Panc1 (cell line): ENCODE measurements around the gene HDLBP. TPM values are rescaled to one million over a fixed set of nuclear protein-coding genes. Genes with fewer than 3 reads are reported as not detected.

ENCODE experiments used
- ATAC-seq: fragments of 200-7000 bp; cut with Tn5 transposase; 2 replicates; pipeline ENCODE4 v1.9.1; 2020; ENCODE audit warnings: mild to moderate bottlenecking, moderate library complexity
- BruUV-seq: library from RNA; stranded (reverse); fragments of 400-500 nt; replicated peaks from 2 replicates; lab custom pipeline; 2021; lab: Mats Ljungman, UMichigan
- CTCF ChIA-PET: fragments of 300-600 bp; sonication (Branson Sonifier 250); formaldehyde crosslinking; loops from one replicate; lab custom pipeline; 2022; ENCODE audit warnings: antibody characterized with exemption; lab: Charles Lee
- POLR2A ChIA-PET: fragments of 300-600 bp; sonication (Branson Sonifier 250); formaldehyde crosslinking; loops from one replicate; lab custom pipeline; 2022; ENCODE audit warnings: antibody characterized with exemption; lab: Charles Lee
- DNase-seq: peaks from one replicate; pipeline ENCODE4 v3.0.0-alpha.2; 2010; ENCODE audit warnings: low read depth, low spot score
- H3K27ac ChIP-seq: 2 replicates; pipeline ENCODE4 v1.5.1; 2011; ENCODE audit warnings: mild to moderate bottlenecking, low read length, inconsistent platforms
- H3K27me3 ChIP-seq: fragments of 200-500 bp; sonication (Bioruptor generic); 2 replicates; pipeline ENCODE4 v1.6.0; 2014; ENCODE audit warnings: low read length, inconsistent platforms; ENCODE audit not compliant: control insufficient read depth, insufficient read depth
- H3K36me3 ChIP-seq: fragments of 200-500 bp; sonication (Bioruptor generic); 2 replicates; pipeline ENCODE4 v1.5.1; 2014; ENCODE audit warnings: inconsistent platforms, mild to moderate bottlenecking, low read length, moderate library complexity; ENCODE audit not compliant: control insufficient read depth, insufficient read depth
- H3K4me1 ChIP-seq: 2 replicates; pipeline ENCODE4 v1.5.1; 2011; ENCODE audit warnings: inconsistent platforms, mild to moderate bottlenecking, low read length, moderate library complexity; ENCODE audit not compliant: control insufficient read depth, insufficient read depth
- H3K4me3 ChIP-seq, 2 experiments: 2 replicates each; pipeline ENCODE4 v1.5.1; 2011 to 2012; ENCODE audit warnings: low read depth in 2 of 2, low read length in 2 of 2, mild to moderate bottlenecking in 2 of 2, inconsistent platforms in 1 of 2, moderate library complexity in 1 of 2
- H3K9me3 ChIP-seq: fragments of 200-500 bp; sonication (Bioruptor generic); 2 replicates; pipeline ENCODE4 v1.5.1; 2014; ENCODE audit warnings: low read depth, mild to moderate bottlenecking, inconsistent platforms, low read length, moderate library complexity; ENCODE audit not compliant: control insufficient read depth, insufficient read depth
- CTCF ChIP-seq: fragments of 450-650 bp; IDR thresholded peaks from 2 replicates; pipeline ENCODE4 v1.5.1; 2017; ENCODE audit warnings: mild to moderate bottlenecking
- POLR2AphosphoS5 ChIP-seq: IDR thresholded peaks from 2 replicates; pipeline ENCODE4 v1.6.1; 2012; ENCODE audit warnings: mild to moderate bottlenecking, low read depth, low read length, moderate library complexity
- REST ChIP-seq, 2 experiments: IDR thresholded peaks; 2 replicates each; pipeline ENCODE4 v1.6.1; 2011 to 2012; ENCODE audit warnings: low read depth in 2 of 2, control low read depth in 1 of 2, low read length in 1 of 2, mild to moderate bottlenecking in 1 of 2, moderate library complexity in 1 of 2; ENCODE audit not compliant: insufficient read depth in 1 of 2
- SIN3A ChIP-seq: IDR thresholded peaks from 2 replicates; pipeline ENCODE4 v1.6.1; 2012; ENCODE audit warnings: low read depth, mild to moderate bottlenecking, low read length, moderate library complexity, borderline replicate concordance; ENCODE audit not compliant: insufficient read depth
- TCF7L2 ChIP-seq: IDR thresholded peaks from 2 replicates; pipeline ENCODE4 v1.6.1; 2011; ENCODE audit warnings: mild to moderate bottlenecking, low read depth, low read length, inconsistent platforms
- in situ Hi-C: cut with HindIII; loops from 2 replicates; pipeline ENCODE4 v1.10.0; 2016; ENCODE audit warnings: low sequenced_read_pairs, low pct_unique_long_range_greater_than_20kb
- intact Hi-C: fragments of 100-400 bp; cut with micrococcal nuclease; formaldehyde crosslinking; loops from one replicate; pipeline ENCODE4 v1.10.0; 2022; ENCODE audit not compliant: unreplicated experiment
- total RNA-seq: library from RNA; stranded (reverse); gene quantifications from one replicate; pipeline ENCODE4 v1.2.1, GENCODE V29; 2021; ENCODE audit not compliant: unreplicated experiment

The HDLBP gene
- total RNA-seq, 1 experiment from 2014 or later, result 656 TPM

- ChIA-PET POLR2A (interaction anchor here (0.7 kb wide), 1 partner anchor 37 kb away, joined by 3 read pairs; no protein-coding TSS in a partner anchor), CTCF (no interaction called here)
- TF ChIP-seq POLR2AphosphoS5, result no peak
- no peak for TF ChIP-seq CTCF
- no peak for TF ChIP-seq REST (IDR thresholded peaks at IDR 0.05; ENCODE audit: insufficient read depth in 1 of 2, low read depth in 2 of 2, low read length in 1 of 2)
- no peak for TF ChIP-seq TCF7L2
- TF ChIP-seq SIN3A, result no peak
- intact Hi-C loops (no loop called here), in situ Hi-C loops (no loop called here)
- Histone ChIP-seq H3K27me3 (no peaks in the 10 kb centered on the region), H3K9me3 (no peaks in the 10 kb centered on the region), H3K4me1 (no peaks in the 10 kb centered on the region), H3K4me3 (no peak overlapping the region), H3K27ac (no peak overlapping the region), H3K36me3 (no peaks in the 10 kb centered on the region)
- ATAC-seq, result no peak
- DNase-seq, result no peak
- BruUV-seq, result no TSS peak
Measured at GRCh38 chr2:241180495-241180894, 135.0 kb downstream of the HDLBP start.

GRCh38 chr2:241179899-241180298 is 135.6 kb downstream of the HDLBP start:
- intact Hi-C loops (no loop called here), in situ Hi-C loops (no loop called here)
- CTCF ChIA-PET, result no interaction called here
- Histone ChIP-seq H3K4me1 (no peaks in the 10 kb centered on the region), H3K27ac (no peak overlapping the region), H3K27me3 (no peaks in the 10 kb centered on the region), H3K36me3 (no peaks in the 10 kb centered on the region), H3K9me3 (no peaks in the 10 kb centered on the region), H3K4me3 (no peak overlapping the region)
- no TSS peak for BruUV-seq
- DNase-seq, result no peak
- no peak for ATAC-seq
- TF ChIP-seq POLR2AphosphoS5, result no peak
- no peak for TF ChIP-seq SIN3A
- TF ChIP-seq CTCF, result no peak
- TF ChIP-seq TCF7L2, result no peak
- TF ChIP-seq REST (IDR thresholded peaks at IDR 0.05; ENCODE audit: insufficient read depth in 1 of 2, low read depth in 2 of 2, low read length in 1 of 2), result no peak
- POLR2A ChIA-PET, result interaction anchor here (0.7 kb wide), 1 partner anchor 37 kb away, joined by 3 read pairs; no protein-coding TSS in a partner anchor
